Neural crest cell (in vitro differentiated cells): ENCODE results near the gene TEX54. TPM values are rescaled to one million over a fixed set of nuclear protein-coding genes. Genes with fewer than 3 reads are reported as not detected.
A peak's percentile ranks its signal among the peaks of the same experiment; 100 is the strongest.
"Not testable (repeated sequence)": the region's sequence is repeated elsewhere in the genome, so short reads cannot be mapped to it uniquely, and the experiment has no call there.

Experiments
- DNase-seq: peaks from one replicate; pipeline ENCODE4 v3.0.0; 2021; ENCODE audit warnings: low read depth, mixed read lengths, low spot score
- H3K27ac Mint-ChIP-seq: one replicate; pipeline ENCODE4 v1.8.0; 2021; ENCODE audit warnings: mild to moderate bottlenecking, mixed read lengths; ENCODE audit not compliant: unreplicated experiment
- H3K27me3 Mint-ChIP-seq: 2 replicates; pipeline ENCODE4 v1.8.0; 2021; ENCODE audit warnings: low read depth, mild to moderate bottlenecking, mixed read lengths
- H3K36me3 Mint-ChIP-seq: 2 replicates; pipeline ENCODE4 v1.8.0; 2021; ENCODE audit warnings: low read depth, mild to moderate bottlenecking, mixed read lengths
- H3K4me1 Mint-ChIP-seq: 2 replicates; pipeline ENCODE4 v1.8.0; 2021; ENCODE audit warnings: mixed read lengths
- H3K4me3 Mint-ChIP-seq: one replicate; pipeline ENCODE4 v1.8.0; 2021; ENCODE audit warnings: mild to moderate bottlenecking, mixed read lengths
- H3K9me3 Mint-ChIP-seq: 2 replicates; pipeline ENCODE4 v1.8.0; 2021; ENCODE audit warnings: mixed read lengths
- CTCF ChIP-seq: fragments of 200-600 bp; sonication (generic); conservative IDR thresholded peaks from 2 replicates; pipeline ENCODE4 v1.5.0; 2021; ENCODE audit warnings: antibody characterized with exemption, mild to moderate bottlenecking
- total RNA-seq: library from RNA; stranded (reverse); gene quantifications from 2 replicates; pipeline ENCODE4 v1.2.1, GENCODE V29; 2021

TEX54 gene
- total RNA-seq, 1 donor from 2014 or later = not detected

- H3K9me3 Mint-ChIP-seq = no peaks in the 10 kb centered on the region
Measured at GRCh38 chr11:62839050-62839945, 6.7 kb upstream of the TEX54 start, which contains the start of gene WDR74. Gene WDR74, minus strand, starts transcription at chr11:62839590. Its CDS starts 20 bp downstream, at chr11:62839570.

GRCh38 chr11:62835336-62835735 lies 2.7 kb upstream of the TEX54 start:
- Mint-ChIP-seq H3K4me1 (peaks cover 36% of the 10 kb centered on the region), H3K4me3 (peak overlapping the region; percentile 79), H3K36me3 (no peaks in the 10 kb centered on the region), H3K27me3 (peaks cover 5% of the 10 kb centered on the region), H3K27ac (no peak overlapping the region), H3K9me3 (no peaks in the 10 kb centered on the region)
- DNase-seq = no peak
- no peak for TF ChIP-seq CTCF

More at GRCh38 chr11:62839050-62839945, 6.7 kb upstream of the TEX54 start, which contains the start of gene WDR74:
- no peak within 1 kb of the TSS for H3K27ac Mint-ChIP-seq
- no peaks in the 10 kb centered on the region for H3K36me3 Mint-ChIP-seq
- TF ChIP-seq CTCF = no peak
- DNase-seq = peak; percentile 71
- peaks cover 6% of the 10 kb centered on the region for H3K27me3 Mint-ChIP-seq
- H3K4me3 Mint-ChIP-seq = no peak within 1 kb of the TSS
- H3K4me1 Mint-ChIP-seq = peaks cover 27% of the 10 kb centered on the region

GRCh38 chr11:62831520-62832335 lies 913 bp downstream of the TEX54 start, which contains the start of gene STX5:
Gene STX5, minus strand, starts transcription at chr11:62832051. Its CDS starts 808 bp downstream, at chr11:62831243.
- H3K4me3 Mint-ChIP-seq = peak within 1 kb of the TSS; percentile 99
- DNase-seq = peak; percentile 98
- H3K27me3 Mint-ChIP-seq = no peaks in the 10 kb centered on the region
- H3K27ac Mint-ChIP-seq = peak within 1 kb of the TSS; percentile 100
- peaks cover 4% of the 10 kb centered on the region for H3K36me3 Mint-ChIP-seq
- no peaks in the 10 kb centered on the region for H3K9me3 Mint-ChIP-seq
- TF ChIP-seq CTCF = no peak
- peaks cover 22% of the 10 kb centered on the region for H3K4me1 Mint-ChIP-seq

- peaks cover 4% of the 10 kb centered on the region for H3K36me3 Mint-ChIP-seq
- H3K27ac Mint-ChIP-seq = peak overlapping the region; percentile 100
- H3K27me3 Mint-ChIP-seq = no peaks in the 10 kb centered on the region
- no peaks in the 10 kb centered on the region for H3K9me3 Mint-ChIP-seq
- peak overlapping the region; percentile 99 for H3K4me3 Mint-ChIP-seq
- DNase-seq = no peak
- H3K4me1 Mint-ChIP-seq = peaks cover 22% of the 10 kb centered on the region
- TF ChIP-seq CTCF = no peak
Measured at GRCh38 chr11:62830904-62831519, 1.6 kb downstream of the TEX54 start.

GRCh38 chr11:62828130-62828529 lies 4.5 kb downstream of the TEX54 start:
- H3K4me1 Mint-ChIP-seq = peaks cover 22% of the 10 kb centered on the region
- H3K4me3 Mint-ChIP-seq, H3K27me3 Mint-ChIP-seq, DNase-seq, H3K9me3 Mint-ChIP-seq, H3K27ac Mint-ChIP-seq, H3K36me3 Mint-ChIP-seq: not testable (repeated sequence)
